AG08395 (cell line): Measurements from ENCODE around the gene SLC9A5.

Source experiments
- DNase-seq: peaks from one replicate; pipeline ENCODE4 v3.0.0; 2012; ENCODE audit warnings: mixed read lengths, low spot score

Gene SLC9A5

DNA sequence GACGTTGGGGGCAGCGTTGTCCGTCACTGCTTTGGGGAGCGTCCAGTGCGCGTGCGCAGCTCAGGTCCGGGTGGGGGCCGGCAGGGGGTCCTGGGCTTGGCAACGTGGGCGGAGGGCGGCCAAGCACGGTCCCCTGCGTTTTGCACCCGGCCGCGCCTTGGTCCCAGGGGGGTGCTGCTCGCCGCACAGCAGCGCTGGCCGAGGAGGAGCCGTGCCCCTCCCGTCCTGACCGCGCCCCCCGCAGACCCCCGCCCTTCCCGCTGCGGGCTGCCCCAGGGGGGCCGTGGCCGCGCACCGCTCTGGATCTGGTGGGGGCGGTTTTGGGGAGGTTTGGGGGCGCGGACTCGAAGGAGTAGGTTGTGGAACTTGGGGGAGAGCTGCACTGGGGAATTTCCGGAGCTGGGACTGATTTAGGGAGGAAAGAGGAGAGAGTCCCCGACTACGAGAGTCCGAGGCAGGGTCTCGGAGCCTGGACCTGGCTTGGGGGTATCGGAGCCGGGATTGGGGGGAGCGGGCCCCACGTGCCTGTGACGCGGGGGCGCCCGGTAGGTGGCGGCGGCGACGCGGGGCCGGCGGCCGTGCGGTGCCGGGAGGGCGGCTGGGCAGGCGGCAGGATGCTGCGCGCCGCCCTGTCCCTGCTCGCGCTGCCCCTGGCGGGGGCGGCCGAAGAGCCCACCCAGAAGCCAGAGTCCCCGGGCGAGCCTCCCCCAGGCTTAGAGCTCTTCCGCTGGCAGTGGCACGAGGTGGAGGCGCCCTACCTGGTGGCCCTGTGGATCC is at the start of gene SLC9A5:
SLC9A5 (plus strand) TSS at position 579 of the 777 bp plus-strand sequence; CDS start at position 615, 36 bp downstream.
- peak; percentile 37 for DNase-seq

DNA sequence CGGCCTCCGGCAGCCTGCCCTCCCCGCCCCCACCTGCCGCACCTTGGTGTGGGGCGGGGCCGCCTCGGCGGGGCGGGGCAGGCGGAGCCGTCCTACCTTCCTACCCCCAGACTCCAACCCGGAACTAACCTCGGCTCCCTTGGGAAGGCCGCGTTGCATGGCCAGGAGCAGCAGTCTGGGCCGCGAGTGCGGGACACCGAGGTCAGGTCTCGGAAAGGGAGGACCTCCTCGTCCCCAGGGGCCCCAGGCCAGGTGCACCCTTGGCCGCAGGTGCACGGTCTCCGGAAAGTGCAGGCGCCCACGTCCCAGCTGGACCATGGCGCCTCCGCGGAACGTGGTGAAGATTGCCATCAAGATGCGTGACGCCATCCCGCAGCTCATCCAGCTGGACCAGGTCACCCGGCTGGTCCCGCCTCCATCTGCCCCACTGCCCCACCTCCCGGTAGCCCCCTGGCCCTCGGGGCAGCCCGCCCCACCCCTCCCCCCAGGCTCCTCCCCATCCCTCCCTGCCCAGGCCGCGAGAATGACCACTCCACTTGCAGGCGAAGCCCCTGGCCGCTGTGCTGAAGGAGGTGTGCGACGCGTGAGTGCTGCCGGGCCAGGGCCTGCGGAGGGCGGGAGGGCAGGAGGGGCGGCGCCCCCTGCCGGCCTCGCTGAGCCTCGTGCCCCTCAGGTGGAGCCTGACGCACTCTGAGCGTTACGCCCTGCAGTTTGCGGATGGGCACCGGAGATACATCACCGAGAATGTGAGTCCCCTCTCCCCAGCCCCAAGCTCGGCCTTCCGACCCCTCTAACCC is 49.6 kb upstream of the SLC9A5 start, which contains the start of gene ELMO3:
ELMO3 (plus strand) TSS at position 121 of the 797 bp plus-strand sequence; CDS start at position 317, 196 bp downstream.
- DNase-seq: no peak

GRCh38 chr16:67199808-67200198 is 49.0 kb upstream of the SLC9A5 start:
- no peak for DNase-seq

GRCh38 chr16:67200491-67200890 is 48.3 kb upstream of the SLC9A5 start:
- no peak for DNase-seq

- DNase-seq: no peak
Measured at GRCh38 chr16:67201411-67202345, 47.1 kb upstream of the SLC9A5 start.

DNA sequence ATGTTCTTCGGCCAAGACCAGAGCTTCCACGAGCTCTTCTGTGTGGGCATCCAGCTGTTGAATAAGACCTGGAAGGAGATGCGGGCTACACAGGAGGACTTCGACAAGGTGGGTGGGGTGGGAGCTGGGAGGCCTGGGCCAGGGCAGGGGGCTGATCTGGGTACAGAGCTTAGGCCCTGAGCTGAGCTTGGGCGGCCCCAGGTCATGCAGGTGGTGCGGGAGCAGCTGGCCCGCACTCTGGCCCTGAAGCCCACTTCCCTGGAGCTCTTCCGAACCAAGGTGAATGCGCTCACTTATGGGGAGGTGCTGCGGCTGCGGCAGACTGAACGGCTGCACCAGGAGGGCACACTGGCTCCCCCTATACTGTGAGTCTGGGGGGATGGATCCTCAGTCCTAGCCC is 46.4 kb upstream of the SLC9A5 start:
- no peak for DNase-seq

DNA sequence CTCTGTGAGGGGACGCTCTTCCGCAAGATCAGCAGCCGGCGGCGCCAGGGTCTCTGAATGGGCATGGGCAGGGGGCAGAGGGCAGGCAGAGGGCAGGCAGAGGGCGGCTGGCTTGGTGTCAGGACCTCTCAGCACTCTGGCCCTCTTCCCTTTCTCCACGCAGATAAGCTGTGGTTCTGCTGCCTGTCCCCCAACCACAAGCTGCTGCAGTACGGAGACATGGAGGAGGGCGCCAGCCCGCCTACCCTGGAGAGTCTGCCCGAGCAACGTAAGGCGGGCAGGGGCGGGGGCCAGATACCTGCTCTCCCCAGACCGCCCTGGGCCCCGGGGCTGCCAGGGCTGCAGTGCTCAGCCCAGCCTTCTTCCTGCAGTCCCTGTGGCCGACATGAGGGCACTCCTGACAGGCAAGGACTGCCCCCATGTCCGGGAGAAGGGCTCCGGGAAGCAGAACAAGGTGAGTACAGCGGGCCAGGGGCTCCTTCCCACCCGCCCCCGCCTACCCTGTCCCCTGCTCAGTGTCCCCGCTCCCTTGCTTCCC is 45.8 kb upstream of the SLC9A5 start:
- DNase-seq: no peak

- no peak for DNase-seq
Measured at GRCh38 chr16:67204076-67204475, 44.7 kb upstream of the SLC9A5 start.

DNA sequence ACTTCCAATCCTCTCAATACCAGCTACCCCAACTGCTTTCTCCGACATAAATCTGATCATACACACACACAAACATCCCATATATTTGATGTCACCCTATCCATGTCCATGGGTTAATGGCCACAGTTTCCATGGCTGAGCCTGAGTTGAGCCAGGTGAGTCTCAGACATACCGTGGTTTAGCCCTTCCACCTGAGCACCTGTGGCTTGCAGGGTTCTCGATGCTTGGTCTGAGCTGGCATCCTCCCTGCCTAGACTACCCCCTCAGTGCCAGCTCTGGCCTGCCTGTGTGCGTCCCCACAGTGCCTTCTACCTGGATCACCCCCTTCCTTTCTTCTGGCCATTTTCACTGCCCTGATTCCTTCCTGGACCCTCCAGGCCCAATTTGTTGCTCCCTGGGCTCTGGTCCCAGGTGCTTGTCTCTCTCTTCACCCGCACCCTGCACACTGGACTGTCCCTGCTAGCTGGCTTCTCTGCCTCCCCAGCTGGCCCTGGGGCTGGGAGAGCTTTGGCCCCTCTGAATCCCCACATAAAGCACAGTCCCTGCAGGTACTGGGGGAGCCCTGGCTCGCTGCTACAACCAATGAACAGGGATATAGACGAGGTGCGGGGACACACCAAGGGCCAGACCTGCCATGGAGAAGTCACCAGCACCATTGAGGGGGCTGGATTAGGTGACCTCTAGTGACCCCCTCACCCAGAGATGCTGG is 42.5 kb upstream of the SLC9A5 start:
- no peak for DNase-seq

DNA sequence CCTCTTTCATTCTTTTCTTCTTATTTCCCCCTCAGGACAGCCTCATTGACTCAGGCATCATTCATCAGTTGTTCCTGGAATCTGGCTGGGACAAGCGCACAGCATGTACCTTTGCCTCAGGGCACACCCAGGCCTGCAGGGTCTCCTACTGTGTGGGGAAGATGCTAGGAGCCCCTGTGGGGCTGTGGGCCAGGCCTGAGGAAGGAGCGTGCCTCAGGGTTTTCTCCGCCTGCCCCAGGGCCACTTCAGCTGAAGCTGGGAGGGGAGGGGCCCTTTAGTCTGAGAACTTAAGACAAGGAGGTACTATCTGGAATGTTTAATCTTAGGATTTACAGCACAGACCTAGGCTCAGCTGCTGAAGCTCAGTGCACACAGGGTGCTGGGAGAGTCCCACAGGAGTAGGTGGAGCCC is 41.9 kb upstream of the SLC9A5 start:
- DNase-seq: no peak

DNA sequence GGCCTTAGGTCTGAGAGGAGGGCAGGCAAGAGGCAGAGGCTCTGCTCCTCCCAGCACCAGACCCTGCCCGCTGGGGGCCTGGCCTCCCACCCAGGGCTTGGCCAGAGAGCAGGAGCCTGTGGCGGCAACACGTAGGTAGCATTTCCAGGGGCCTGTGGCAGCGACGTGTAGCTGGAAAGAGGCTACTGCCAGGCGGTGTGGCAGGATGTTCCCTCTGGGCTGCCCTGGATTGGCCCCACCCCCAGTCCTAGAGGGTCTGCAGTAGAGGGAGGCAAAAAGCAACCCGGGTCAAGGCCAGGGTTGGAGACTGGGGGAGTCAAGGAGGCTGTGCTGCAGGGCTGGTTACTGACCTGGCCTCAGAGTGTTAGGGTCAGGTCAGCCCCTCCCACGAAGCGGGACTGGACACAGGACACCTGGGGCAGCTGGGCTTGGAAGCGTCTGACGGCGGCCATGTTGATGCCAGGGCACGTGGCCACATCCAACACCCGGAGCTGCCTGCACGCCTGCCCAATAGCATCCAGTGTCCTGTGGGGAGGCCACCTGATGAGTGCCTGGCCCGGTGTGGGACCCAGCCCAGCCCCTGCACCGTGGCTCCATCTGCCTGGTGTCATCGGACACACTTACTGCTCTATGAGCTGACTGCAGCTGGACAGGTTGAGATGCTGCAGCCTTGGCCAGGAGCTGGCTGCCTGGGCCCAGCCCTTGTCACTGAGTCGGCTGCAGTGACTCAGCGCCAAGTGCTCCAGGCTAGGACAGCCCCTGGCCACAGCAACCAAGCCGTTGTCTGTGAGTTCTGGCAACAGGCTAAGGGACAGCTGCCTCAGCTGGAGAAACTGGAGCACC is 41.3 kb upstream of the SLC9A5 start:
- peak; percentile 84 for DNase-seq

GRCh38 chr16:67208154-67208896 is 40.5 kb upstream of the SLC9A5 start:
- no peak for DNase-seq

GRCh38 chr16:67209565-67209964 is 39.2 kb upstream of the SLC9A5 start:
- DNase-seq: no peak

- DNase-seq: no peak
Measured at GRCh38 chr16:67210069-67210937, 38.5 kb upstream of the SLC9A5 start.

DNA sequence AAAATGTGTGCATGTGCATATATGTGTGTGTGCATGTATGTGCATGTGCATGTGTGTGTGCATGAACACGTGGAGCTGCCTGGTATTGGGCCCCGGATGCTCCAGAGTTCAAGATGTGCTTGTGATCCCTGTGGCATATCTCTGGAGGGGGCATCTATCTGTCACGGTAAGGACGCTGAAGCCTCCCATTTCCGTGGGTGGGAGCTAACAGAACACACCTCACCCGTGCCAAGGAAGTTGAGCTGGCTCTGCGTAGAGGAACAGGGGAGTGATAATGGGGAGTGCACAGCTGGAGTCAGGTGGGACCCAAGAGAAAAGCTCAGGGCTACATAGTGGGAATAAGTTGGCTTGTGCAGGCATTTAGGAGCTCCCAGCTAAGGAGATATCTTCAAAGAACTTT is 37.1 kb upstream of the SLC9A5 start:
- DNase-seq: no peak

DNA sequence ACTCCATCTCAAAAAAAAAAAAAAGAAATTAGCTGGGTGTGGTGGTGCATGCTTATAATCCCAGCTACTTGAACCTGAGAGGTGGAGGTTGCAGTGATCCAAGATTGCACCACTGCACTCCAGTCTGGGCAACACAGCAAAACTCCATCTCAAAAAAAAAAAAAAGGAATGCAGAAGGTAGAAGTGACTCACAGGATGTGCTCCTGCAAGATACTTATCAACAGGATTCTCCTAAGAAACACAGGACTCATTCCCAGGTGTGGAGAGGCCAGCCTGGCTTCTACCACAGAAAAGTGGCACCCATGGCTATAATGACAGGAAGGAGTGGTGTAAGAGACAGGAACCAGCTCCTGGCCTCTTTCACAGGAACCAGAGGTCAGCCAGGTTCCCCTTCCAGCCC is 36.0 kb upstream of the SLC9A5 start:
- no peak for DNase-seq

DNA sequence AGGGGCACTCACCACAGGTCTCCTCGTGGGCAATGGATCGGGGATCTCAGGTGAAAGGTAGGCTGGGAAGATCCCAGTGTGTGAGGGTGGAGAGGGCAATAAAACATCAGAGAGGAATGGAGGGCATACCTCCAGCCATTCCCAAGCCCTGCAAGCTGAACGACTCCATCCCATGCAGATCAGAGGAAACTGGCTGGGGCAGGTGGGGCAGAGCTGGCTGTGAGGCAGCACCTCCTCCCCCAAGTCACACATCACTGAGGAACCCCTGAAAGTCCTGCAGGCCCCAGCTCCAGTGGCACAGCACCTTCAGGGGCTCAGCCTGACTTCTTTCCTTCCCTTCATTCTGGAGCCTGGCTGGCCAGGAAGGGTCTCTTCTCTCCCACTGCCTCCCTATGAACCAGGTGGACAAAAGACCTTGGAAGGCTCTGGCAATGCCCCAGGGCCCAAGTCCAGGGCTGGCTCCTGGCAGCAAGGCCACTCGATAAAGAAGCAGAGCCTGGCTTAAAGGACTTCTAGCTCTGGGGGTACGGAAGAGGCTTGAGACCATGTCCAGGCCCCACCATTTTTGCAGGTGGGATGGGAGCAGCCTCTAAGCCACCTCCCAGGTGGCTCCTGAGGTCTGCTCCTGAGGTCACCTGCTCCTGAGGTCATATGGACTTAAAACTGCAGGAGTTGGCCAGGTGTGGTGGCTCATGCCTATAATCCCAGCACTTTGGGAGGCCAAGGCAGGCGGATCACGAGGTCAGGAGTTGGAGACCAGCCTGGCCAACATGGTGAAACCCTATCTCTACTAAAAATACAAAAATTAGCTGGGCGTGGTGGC is 35.4 kb upstream of the SLC9A5 start:
- no peak for DNase-seq

- DNase-seq: no peak
Measured at GRCh38 chr16:67215706-67216105, 33.1 kb upstream of the SLC9A5 start.
